IMR-90 (cell line): ENCODE measurements around the gene CDR2L. TPM values are rescaled to one million over a fixed set of nuclear protein-coding genes. Genes with fewer than 3 reads are reported as not detected.

ENCODE experiments used
- ATAC-seq: fragments of 200-7000 bp; cut with Tn5 transposase; 2 replicates; pipeline ENCODE4 v1.9.1; 2020; ENCODE audit warnings: low read depth, mild to moderate bottlenecking, moderate library complexity
- BruUV-seq: library from RNA; stranded (reverse); fragments of 400-500 nt; replicated peaks from 2 replicates; lab custom pipeline; 2021; lab: Mats Ljungman, UMichigan
- CTCF ChIA-PET: fragments of 300-600 bp; formaldehyde crosslinking; extraction: SDS; loops from one replicate; lab custom pipeline; 2021; ENCODE audit warnings: antibody characterized with exemption; lab: Yijun Ruan, JAX
- POLR2A ChIA-PET: fragments of 300-600 bp; sonication (Branson Sonifier 250); formaldehyde crosslinking; loops from one replicate; lab custom pipeline; 2022; ENCODE audit warnings: antibody characterized with exemption; ENCODE audit not compliant: unreplicated experiment; lab: Charles Lee
- DNase-seq: peaks from one replicate; pipeline ENCODE4 v3.0.0; 2013
- H2AFZ ChIP-seq: replicated peaks from 2 replicates; pipeline ENCODE3; 2013; ENCODE audit warnings: low read length, mild to moderate bottlenecking; ENCODE audit not compliant: poor library complexity
- H2AK5ac ChIP-seq: 2 replicates; pipeline ENCODE4 v1.6.1; 2013; ENCODE audit warnings: low read depth, low read length, inconsistent platforms
- H2AK9ac ChIP-seq: replicated peaks from 2 replicates; pipeline ENCODE3; 2013; ENCODE audit warnings: mild to moderate bottlenecking, low read depth, low read length, moderate library complexity; ENCODE audit not compliant: poor library complexity
- H2BK120ac ChIP-seq: 2 replicates; pipeline ENCODE4 v1.6.1; 2013; ENCODE audit warnings: low read depth, low read length, inconsistent platforms
- H2BK15ac ChIP-seq: 3 replicates; pipeline ENCODE4 v1.6.1; 2013; ENCODE audit warnings: low read depth, low read length, inconsistent platforms
- H2BK20ac ChIP-seq: 2 replicates; pipeline ENCODE4 v1.6.1; 2013; ENCODE audit warnings: low read depth, mild to moderate bottlenecking, inconsistent platforms, low read length, moderate library complexity
- H2BK5ac ChIP-seq: 2 replicates; pipeline ENCODE4 v1.6.1; 2013; ENCODE audit warnings: mild to moderate bottlenecking, low read depth, low read length, inconsistent platforms; ENCODE audit not compliant: poor library complexity, severe bottlenecking
- H3K14ac ChIP-seq: replicated peaks from 2 replicates; pipeline ENCODE4 v1.6.1; 2013; ENCODE audit warnings: low read depth, low read length, inconsistent platforms
- H3K18ac ChIP-seq: 2 replicates; pipeline ENCODE4 v1.6.1; 2013; ENCODE audit warnings: low read depth, low read length, control low read depth
- H3K23ac ChIP-seq: 2 replicates; pipeline ENCODE4 v1.6.1; 2013; ENCODE audit warnings: low read depth, low read length, inconsistent platforms
- H3K27ac ChIP-seq: 2 replicates; pipeline ENCODE4 v1.5.1; 2013; ENCODE audit warnings: mild to moderate bottlenecking, control low read depth, low read length; ENCODE audit not compliant: insufficient read depth
- H3K27me3 ChIP-seq: 2 replicates; pipeline ENCODE4 v1.6.1; 2013; ENCODE audit warnings: low read length; ENCODE audit not compliant: control insufficient read depth, insufficient read depth
- H3K36me3 ChIP-seq: 2 replicates; pipeline ENCODE4 v1.6.1; 2013; ENCODE audit warnings: low read length, mixed read lengths; ENCODE audit not compliant: control insufficient read depth, insufficient read depth
- H3K4ac ChIP-seq: 2 replicates; pipeline ENCODE4 v1.6.1; 2013; ENCODE audit warnings: low read depth, low read length, inconsistent platforms
- H3K4me1 ChIP-seq: 2 replicates; pipeline ENCODE4 v1.6.1; 2013; ENCODE audit warnings: low read length, mixed read lengths; ENCODE audit not compliant: control insufficient read depth, insufficient read depth
- H3K4me2 ChIP-seq: 2 replicates; pipeline ENCODE4 v1.6.1; 2013; ENCODE audit warnings: low read depth, mild to moderate bottlenecking, control low read depth, low read length, moderate library complexity
- H3K4me3 ChIP-seq: 2 replicates; pipeline ENCODE4 v1.5.1; 2013; ENCODE audit warnings: low read depth, mild to moderate bottlenecking, control low read depth, low read length, moderate library complexity; ENCODE audit not compliant: insufficient read depth
- H3K56ac ChIP-seq: 2 replicates; pipeline ENCODE4 v1.6.1; 2013; ENCODE audit warnings: low read length, inconsistent platforms; ENCODE audit not compliant: insufficient read depth; ENCODE audit errors: extremely low read depth
- H3K79me1 ChIP-seq, 2 experiments: 2 replicates each; pipeline ENCODE4 v1.6.1; 2013; ENCODE audit warnings: low read length in 2 of 2, inconsistent platforms in 1 of 2, low read depth in 1 of 2
- H3K9ac ChIP-seq: 2 replicates; pipeline ENCODE4 v1.6.1; 2013; ENCODE audit warnings: low read depth, low read length, control low read depth
- H3K9me1 ChIP-seq: 2 replicates; pipeline ENCODE4 v1.6.1; 2013; ENCODE audit warnings: low read length, inconsistent platforms; ENCODE audit not compliant: insufficient read depth
- H3K9me3 ChIP-seq: 2 replicates; pipeline ENCODE4 v1.6.1; 2013; ENCODE audit warnings: low read length; ENCODE audit not compliant: control insufficient read depth, insufficient read depth
- H4K20me1 ChIP-seq: 2 replicates; pipeline ENCODE4 v1.6.1; 2013; ENCODE audit warnings: low read length, inconsistent platforms; ENCODE audit not compliant: insufficient read depth
- H4K5ac ChIP-seq: 2 replicates; pipeline ENCODE4 v1.6.1; 2013; ENCODE audit warnings: mild to moderate bottlenecking, low read depth, low read length, control low read depth
- H4K8ac ChIP-seq, 2 experiments: 2 replicates each; pipeline ENCODE4 v1.6.1; 2013; ENCODE audit warnings: low read depth in 2 of 2, low read length in 2 of 2, control low read depth in 1 of 2, inconsistent platforms in 1 of 2
- H4K91ac ChIP-seq: 2 replicates; pipeline ENCODE4 v1.6.1; 2013; ENCODE audit warnings: low read depth, low read length, inconsistent platforms; ENCODE audit not compliant: insufficient read depth
- BHLHE40 ChIP-seq: fragments of 150-350 bp; IDR thresholded peaks from 2 replicates; pipeline ENCODE4 v1.6.1; 2016; ENCODE audit warnings: mild to moderate bottlenecking, low read depth, low read length
- CEBPB ChIP-seq: IDR thresholded peaks from 2 replicates; pipeline ENCODE4 v1.6.1; 2012; ENCODE audit warnings: low read depth, low read length, improper control_type of control experiment
- CHD1 ChIP-seq: IDR thresholded peaks from 2 replicates; pipeline ENCODE4 v1.6.1; 2012; ENCODE audit warnings: low read depth, low read length, improper control_type of control experiment
- FOS ChIP-seq: fragments of 150-350 bp; IDR thresholded peaks from 2 replicates; pipeline ENCODE4 v1.6.1; 2016; ENCODE audit warnings: low read depth, low read length
- MAFK ChIP-seq: IDR thresholded peaks from 2 replicates; pipeline ENCODE4 v1.6.1; 2012; ENCODE audit warnings: low read depth, low read length, improper control_type of control experiment
- MAZ ChIP-seq: IDR thresholded peaks from 2 replicates; pipeline ENCODE4 v1.6.1; 2012; ENCODE audit warnings: low read depth, mild to moderate bottlenecking, low read length, improper control_type of control experiment, moderate library complexity, borderline replicate concordance
- MXI1 ChIP-seq: IDR thresholded peaks from 2 replicates; pipeline ENCODE4 v1.6.1; 2012; ENCODE audit warnings: low read depth, mild to moderate bottlenecking, low read length, moderate library complexity, borderline replicate concordance
- NFE2L2 ChIP-seq: fragments of 150-350 bp; IDR thresholded peaks from 2 replicates; pipeline ENCODE4 v1.6.1; 2016; ENCODE audit warnings: low read depth, mild to moderate bottlenecking, low read length
- POLR2A ChIP-seq: IDR thresholded peaks from 2 replicates; pipeline ENCODE4 v1.6.1; 2012; ENCODE audit warnings: mild to moderate bottlenecking, low read depth, low read length
- RAD21 ChIP-seq: IDR thresholded peaks from 2 replicates; pipeline ENCODE4 v1.6.1; 2012; ENCODE audit warnings: low read length, improper control_type of control experiment
- RCOR1 ChIP-seq: IDR thresholded peaks from 2 replicates; pipeline ENCODE4 v1.6.1; 2012; ENCODE audit warnings: mild to moderate bottlenecking, low read length, improper control_type of control experiment; ENCODE audit not compliant: insufficient replicate concordance
- RFX5 ChIP-seq: IDR thresholded peaks from 2 replicates; pipeline ENCODE4 v1.8.0; 2012; ENCODE audit warnings: low read depth, mild to moderate bottlenecking, low read length, moderate library complexity
- SMC3 ChIP-seq: fragments of 150-350 bp; IDR thresholded peaks from 2 replicates; pipeline ENCODE4 v1.6.1; 2016; ENCODE audit warnings: low read depth, mild to moderate bottlenecking, antibody characterized with exemption, low read length, moderate library complexity
- WGBS, 2 experiments: methylation state at CpG; one replicate each; pipeline versions ENCODE4 v1.1.5 to v1.1.7; 2013; ENCODE audit warnings: missing lambda C conversion rate in 2 of 2; ENCODE audit not compliant: insufficient read length in 1 of 2; ENCODE audit errors: extremely low coverage in 2 of 2; 5-methylcytosine and 5-hydroxymethylcytosine counted together
- dilution Hi-C: fragments of 300-500 bp; cut with HindIII; formaldehyde crosslinking; loops from one replicate; pipeline ENCODE4 v1.14.3; 2018; ENCODE audit warnings: low sequenced_read_pairs; ENCODE audit not compliant: unreplicated experiment
- in situ Hi-C: fragments of 300-500 bp; cut with MboI; formaldehyde crosslinking; loops from 3 replicates; pipeline ENCODE4 v1.14.3; 2019; ENCODE audit warnings: low sequenced_read_pairs, inconsistent platforms, mixed read lengths
- intact Hi-C: fragments of 100-400 bp; cut with micrococcal nuclease; formaldehyde crosslinking; loops from 2 replicates; pipeline ENCODE4 v1.10.0; 2022
- polyA plus RNA-seq, 3 experiments: library from polyadenylated mRNA; depleted of rRNA; stranded (reverse); fragments of >200 nt; gene quantifications; 2 replicates each; pipeline ENCODE4 v1.2.3, GENCODE V29; 2012; ENCODE audit warnings: low replicate concordance in 1 of 3
- total RNA-seq: library from RNA; depleted of rRNA; stranded (reverse); fragments of >200 nt; gene quantifications from 2 replicates; pipeline ENCODE4 v1.2.3, GENCODE V29; 2012
- TF ChIP-seq, protein P1 (sequence below): fragments of 150-350 bp; IDR thresholded peaks from 2 replicates; pipeline ENCODE4 v1.6.1; 2017; ENCODE audit warnings: mild to moderate bottlenecking, antibody characterized with exemption, low read length, low read depth
- TF ChIP-seq, protein P2 (sequence below): fragments of 150-350 bp; IDR thresholded peaks from 2 replicates; pipeline ENCODE4 v1.6.1; 2016; ENCODE audit warnings: low read depth, mild to moderate bottlenecking, low read length, moderate library complexity, borderline replicate concordance

The CDR2L gene
- total and polyA plus RNA-seq, 2 of the 4 experiments (the other 2 are of a cell fraction): 5.7 to 18.9 TPM

DNA sequence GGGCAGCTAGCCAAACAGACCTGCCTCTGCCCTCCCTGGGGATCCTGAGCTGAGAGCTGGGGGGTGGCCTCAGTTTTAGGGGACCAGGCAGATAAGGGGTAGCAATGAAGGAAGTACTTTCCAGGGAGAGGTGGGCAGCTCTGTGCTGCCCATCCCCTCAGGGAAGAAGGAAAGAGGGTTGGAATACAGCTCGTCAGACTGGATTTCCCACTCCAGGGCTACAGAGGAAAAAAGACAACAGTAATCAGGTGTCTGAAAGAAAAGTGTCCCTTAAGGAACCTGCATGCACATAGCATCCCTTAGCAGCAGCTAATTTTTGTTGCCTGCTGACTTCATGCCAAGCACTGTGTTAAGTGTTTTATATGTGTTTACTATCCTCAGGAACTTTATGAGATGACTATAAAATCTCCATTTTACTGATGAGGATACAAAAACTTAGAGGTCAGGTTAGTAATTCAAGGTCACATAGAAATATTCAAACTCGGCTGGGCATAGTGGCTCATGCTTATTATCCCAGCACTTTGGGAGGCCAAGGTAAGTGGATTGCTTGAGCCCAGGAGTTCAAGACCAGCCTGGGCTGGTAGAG, 21.8 kb downstream of the CDR2L start:
- Histone ChIP-seq H3K4me3 (no peak overlapping the region), H2AFZ (no peak overlapping the region), H3K14ac (no peak overlapping the region), H2BK5ac (no peak overlapping the region), H3K56ac (no peak overlapping the region), H4K20me1 (no peaks in the 10 kb centered on the region), H3K9ac (no peak overlapping the region), H4K91ac (no peak overlapping the region), H2BK15ac (no peak overlapping the region), H3K36me3 (peaks cover 12% of the 10 kb centered on the region; the same call in 1 of the 2 replicates), H2AK9ac (no peak overlapping the region), H2BK120ac (no peak overlapping the region), H4K5ac (no peak overlapping the region), H3K79me1 (peaks cover 9 to 12% of the 10 kb centered on the region in 2 experiments), H2BK20ac (no peak overlapping the region), H3K4me2 (no peak overlapping the region), H3K27ac (no peak overlapping the region), H3K4me1 (peaks cover 6% of the 10 kb centered on the region), H3K27me3 (no peaks in the 10 kb centered on the region), H3K18ac (no peak overlapping the region), H3K4ac (no peak overlapping the region), H4K8ac (no peak overlapping the region), H3K23ac (no peak overlapping the region), H3K9me3 (no peaks in the 10 kb centered on the region), H2AK5ac (no peak overlapping the region), H3K9me1 (0 out of 2 replicates have a peak, but pooled peaks cover 4% of the 10 kb centered on the region)
- BruUV-seq: no TSS peak
- TF ChIP-seq CHD1: no peak
- TF ChIP-seq MAZ: no peak
- TF ChIP-seq RAD21: no peak
- TF ChIP-seq, protein P1, sequence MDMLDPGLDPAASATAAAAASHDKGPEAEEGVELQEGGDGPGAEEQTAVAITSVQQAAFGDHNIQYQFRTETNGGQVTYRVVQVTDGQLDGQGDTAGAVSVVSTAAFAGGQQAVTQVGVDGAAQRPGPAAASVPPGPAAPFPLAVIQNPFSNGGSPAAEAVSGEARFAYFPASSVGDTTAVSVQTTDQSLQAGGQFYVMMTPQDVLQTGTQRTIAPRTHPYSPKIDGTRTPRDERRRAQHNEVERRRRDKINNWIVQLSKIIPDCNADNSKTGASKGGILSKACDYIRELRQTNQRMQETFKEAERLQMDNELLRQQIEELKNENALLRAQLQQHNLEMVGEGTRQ: no peak
- no peak for TF ChIP-seq BHLHE40
- no peak for TF ChIP-seq MXI1
- no peak for TF ChIP-seq MAFK
- TF ChIP-seq SMC3: no peak
- TF ChIP-seq CEBPB: no peak
- TF ChIP-seq RCOR1: no peak
- TF ChIP-seq, protein P2, sequence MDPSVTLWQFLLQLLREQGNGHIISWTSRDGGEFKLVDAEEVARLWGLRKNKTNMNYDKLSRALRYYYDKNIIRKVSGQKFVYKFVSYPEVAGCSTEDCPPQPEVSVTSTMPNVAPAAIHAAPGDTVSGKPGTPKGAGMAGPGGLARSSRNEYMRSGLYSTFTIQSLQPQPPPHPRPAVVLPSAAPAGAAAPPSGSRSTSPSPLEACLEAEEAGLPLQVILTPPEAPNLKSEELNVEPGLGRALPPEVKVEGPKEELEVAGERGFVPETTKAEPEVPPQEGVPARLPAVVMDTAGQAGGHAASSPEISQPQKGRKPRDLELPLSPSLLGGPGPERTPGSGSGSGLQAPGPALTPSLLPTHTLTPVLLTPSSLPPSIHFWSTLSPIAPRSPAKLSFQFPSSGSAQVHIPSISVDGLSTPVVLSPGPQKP: no peak
- no peak for TF ChIP-seq FOS
- no peak for TF ChIP-seq RFX5
- TF ChIP-seq POLR2A: no peak
- TF ChIP-seq NFE2L2: no peak
- intact Hi-C loops (no loop called here), dilution Hi-C loops (no loop called here), in situ Hi-C loops (no loop called here)
- no peak for ATAC-seq
- ChIA-PET CTCF (no interaction called here), POLR2A (interaction anchor here (0.5 kb wide), 1 partner anchor 15 kb away, joined by 3 read pairs; no protein-coding TSS in a partner anchor)
- WGBS, 2 experiments: 63% methylated on average over 1 of the region's 2 CpGs; no CpG with 5 or more reads in 1 of the 2 experiments
- DNase-seq: no peak
